Aortic smooth muscle cell (primary cell): ENCODE results near the gene OR8K5. TPM values are rescaled to one million over a fixed set of nuclear protein-coding genes. Genes with fewer than 3 reads are reported as not detected.

Source experiments
- total RNA-seq: library from RNA; depleted of rRNA; stranded (reverse); fragments of >200 nt; gene quantifications from 2 replicates; pipeline ENCODE4 v1.2.3, GENCODE V29; 2014

OR8K5 gene, protein sequence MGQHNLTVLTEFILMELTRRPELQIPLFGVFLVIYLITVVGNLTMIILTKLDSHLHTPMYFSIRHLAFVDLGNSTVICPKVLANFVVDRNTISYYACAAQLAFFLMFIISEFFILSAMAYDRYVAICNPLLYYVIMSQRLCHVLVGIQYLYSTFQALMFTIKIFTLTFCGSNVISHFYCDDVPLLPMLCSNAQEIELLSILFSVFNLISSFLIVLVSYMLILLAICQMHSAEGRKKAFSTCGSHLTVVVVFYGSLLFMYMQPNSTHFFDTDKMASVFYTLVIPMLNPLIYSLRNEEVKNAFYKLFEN
- total RNA-seq: not detected in 2 replicates

DNA sequence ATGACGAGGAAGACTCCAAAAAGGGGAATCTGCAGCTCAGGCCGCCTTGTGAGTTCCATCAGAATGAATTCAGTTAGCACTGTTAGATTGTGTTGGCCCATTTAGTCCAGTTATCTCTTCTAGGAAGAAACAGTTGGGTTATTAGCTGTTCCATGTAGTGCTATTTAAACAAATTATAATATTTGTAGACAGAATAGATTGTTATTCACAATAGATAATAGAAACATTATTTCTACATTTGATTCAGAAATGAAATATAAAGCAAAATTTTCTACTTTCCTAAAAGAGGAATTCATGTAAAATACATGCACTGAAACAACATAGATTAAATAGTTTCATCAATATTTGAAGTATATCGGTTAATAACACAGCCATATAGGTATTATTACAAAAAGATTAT lies at the start of gene OR8K5:
Gene OR8K5, minus strand, starts transcription at position 101 of the 400 bp plus-strand sequence. Its CDS starts 0 bp downstream, at position 101.

DNA sequence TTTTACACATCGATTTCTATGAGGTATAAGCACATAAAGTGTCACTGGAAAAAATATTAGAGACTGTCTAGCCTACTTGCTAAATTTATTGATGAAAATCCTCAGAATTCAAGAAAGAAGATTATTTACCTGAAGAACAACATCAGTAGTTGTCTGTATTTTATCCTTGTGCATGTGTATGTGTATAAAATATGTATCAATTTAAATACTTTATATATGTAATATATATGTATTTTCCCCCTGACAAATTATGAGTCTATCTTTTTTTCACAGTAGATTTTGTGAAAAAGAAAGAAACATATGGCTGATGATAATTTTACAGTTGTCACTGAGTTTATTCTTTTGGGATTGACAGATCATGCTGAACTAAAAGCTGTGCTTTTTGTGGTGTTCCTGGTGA lies 16.2 kb upstream of the OR8K5 start, which contains the start of gene OR5J2:
Gene OR5J2, plus strand, starts transcription at position 301 of the 400 bp plus-strand sequence. Its CDS starts 0 bp downstream, at position 301.

DNA sequence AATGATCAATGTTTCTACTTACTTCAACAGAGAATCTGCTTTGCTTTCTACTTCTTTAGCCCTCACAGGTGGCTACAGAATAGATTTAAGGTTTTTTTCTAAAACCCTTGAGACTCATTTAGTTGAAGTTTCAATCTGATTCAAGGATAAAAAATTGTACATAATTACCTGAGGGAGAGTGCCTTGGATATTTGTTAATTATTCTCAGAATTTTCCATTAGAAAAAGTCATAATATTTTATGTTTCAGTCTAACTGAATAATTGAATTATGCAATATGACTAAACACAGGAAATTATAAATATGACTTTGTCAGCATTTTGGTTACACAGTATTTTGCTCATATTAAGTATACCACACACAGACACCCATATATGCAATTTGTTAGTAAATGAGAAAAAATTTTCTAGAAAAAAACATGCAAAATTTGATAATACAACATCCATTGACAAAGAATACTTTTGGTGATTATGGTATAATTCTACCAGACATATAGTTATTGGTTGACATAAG lies 19.9 kb downstream of the OR8K5 start, which contains the start of gene OR8J3:
Gene OR8J3, minus strand, starts transcription at position 51 of the 511 bp plus-strand sequence. CDS start 2,483 bp downstream, outside the sequence.

DNA sequence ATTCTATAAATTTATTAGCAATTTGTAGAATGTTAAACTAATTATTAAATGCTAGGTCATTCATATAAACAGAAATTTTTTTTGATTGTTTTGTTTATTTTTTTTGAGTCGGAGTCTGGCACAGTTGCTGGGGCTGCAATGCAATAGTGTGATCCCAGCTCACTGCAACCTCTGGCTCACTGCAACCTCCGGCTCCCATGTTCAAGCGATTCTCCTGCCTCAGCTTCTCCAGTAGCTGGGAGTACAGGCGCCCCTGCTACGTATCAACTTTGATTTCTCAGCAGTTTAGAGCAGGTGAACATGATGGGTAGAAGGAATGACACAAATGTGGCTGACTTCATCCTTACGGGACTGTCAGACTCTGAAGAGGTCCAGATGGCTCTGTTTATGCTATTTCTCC lies 38.0 kb downstream of the OR8K5 start, which contains the start of gene OR8H3:
Gene OR8H3, plus strand, starts transcription at position 301 of the 400 bp plus-strand sequence. Its CDS starts 0 bp downstream, at position 301.

Other genes starting within 250 kb of the OR8K5 start
- not detected in 2 replicates for gene OR5W2, start 245.7 kb downstream of the OR8K5 start, total RNA-seq
- not detected in 2 replicates for gene OR5I1, start 223.9 kb downstream of the OR8K5 start, total RNA-seq
- not detected in 2 replicates for gene OR10AG1, start 190.4 kb downstream of the OR8K5 start, total RNA-seq
- gene OR5F1, start 165.7 kb downstream of the OR8K5 start, total RNA-seq: not detected in 2 replicates
- gene OR5AS1, start 132.7 kb downstream of the OR8K5 start, total RNA-seq: not detected in 2 replicates
- not detected in 2 replicates for gene OR8I2, start 67.0 kb downstream of the OR8K5 start, total RNA-seq
- not detected in 2 replicates for gene OR8H2, start 56.6 kb downstream of the OR8K5 start, total RNA-seq
- gene OR8H3, start 37.9 kb downstream of the OR8K5 start, total RNA-seq: not detected in 2 replicates
- not detected in 2 replicates for gene OR8J3, start 20.1 kb downstream of the OR8K5 start, total RNA-seq
- not detected in 2 replicates for gene OR5J2, start 16.3 kb upstream of the OR8K5 start, total RNA-seq
- gene OR5T2, start 73.9 kb upstream of the OR8K5 start, total RNA-seq: not detected in 2 replicates
- gene OR5T3, start 91.9 kb upstream of the OR8K5 start, total RNA-seq: not detected in 2 replicates
- gene OR5T1, start 113.8 kb upstream of the OR8K5 start, total RNA-seq: not detected in 2 replicates
- not detected in 2 replicates for gene OR8H1, start 131.9 kb upstream of the OR8K5 start, total RNA-seq
- not detected in 2 replicates for gene OR8K3, start 154.8 kb upstream of the OR8K5 start, total RNA-seq
- not detected in 2 replicates for gene OR8K1, start 185.7 kb upstream of the OR8K5 start, total RNA-seq
- not detected in 2 replicates for gene OR8J1, start 194.0 kb upstream of the OR8K5 start, total RNA-seq
- not detected in 2 replicates for gene OR8U1, start 215.3 kb upstream of the OR8K5 start, total RNA-seq